ENCODE measurements around the gene C14orf132. TPM values are rescaled to one million over a fixed set of nuclear protein-coding genes. Genes with fewer than 3 reads are reported as not detected.

C14orf132 gene
- polyA plus RNA-seq, 4 donors: 30.1 to 46.2 (median 33.2) TPM

GRCh38 chr14:96114002-96114401, 74.8 kb downstream of the C14orf132 start:
- no peak for DNase-seq (ENCODE audit: low read depth in 4 of 4, low spot score in 3 of 4)

- DNase-seq (ENCODE audit: low read depth in 4 of 4, low spot score in 3 of 4): no peak
Measured at GRCh38 chr14:96117101-96117897, 78.1 kb downstream of the C14orf132 start.

- DNase-seq (ENCODE audit: low read depth in 4 of 4, low spot score in 3 of 4): no peak
Measured at GRCh38 chr14:96117960-96118359, 78.8 kb downstream of the C14orf132 start.

- no peak for DNase-seq (ENCODE audit: low read depth in 4 of 4, low spot score in 3 of 4)
Measured at GRCh38 chr14:96118391-96118790, 79.2 kb downstream of the C14orf132 start.

- no peak for DNase-seq (ENCODE audit: low read depth in 4 of 4, low spot score in 3 of 4)
Measured at GRCh38 chr14:96119947-96120346, 80.8 kb downstream of the C14orf132 start.

- DNase-seq (ENCODE audit: low read depth in 4 of 4, low spot score in 3 of 4): no peak
Measured at GRCh38 chr14:96120392-96120791, 81.2 kb downstream of the C14orf132 start.

GRCh38 chr14:96120941-96121340, 81.8 kb downstream of the C14orf132 start:
- DNase-seq (ENCODE audit: low read depth in 4 of 4, low spot score in 3 of 4): no peak

- DNase-seq (ENCODE audit: low read depth in 4 of 4, low spot score in 3 of 4): no peak
Measured at GRCh38 chr14:96121660-96122395, 82.7 kb downstream of the C14orf132 start.

GRCh38 chr14:96122496-96122895, 83.3 kb downstream of the C14orf132 start:
- DNase-seq (ENCODE audit: low read depth in 4 of 4, low spot score in 3 of 4): no peak

- no peak for DNase-seq (ENCODE audit: low read depth in 4 of 4, low spot score in 3 of 4)
Measured at GRCh38 chr14:96125536-96125935, 86.4 kb downstream of the C14orf132 start.

GRCh38 chr14:96126339-96126782, 87.2 kb downstream of the C14orf132 start:
- no peak for DNase-seq (ENCODE audit: low read depth in 4 of 4, low spot score in 3 of 4)

GRCh38 chr14:96126783-96127271, 87.7 kb downstream of the C14orf132 start:
- DNase-seq (ENCODE audit: low read depth in 4 of 4, low spot score in 3 of 4): no peak

- DNase-seq (ENCODE audit: low read depth in 4 of 4, low spot score in 3 of 4): no peak
Measured at GRCh38 chr14:96129128-96129736, 90.1 kb downstream of the C14orf132 start.

- DNase-seq (ENCODE audit: low read depth in 4 of 4, low spot score in 3 of 4): no peak
Measured at GRCh38 chr14:96130391-96130790, 91.2 kb downstream of the C14orf132 start.

GRCh38 chr14:96130854-96131253, 91.7 kb downstream of the C14orf132 start:
- DNase-seq (ENCODE audit: low read depth in 4 of 4, low spot score in 3 of 4): no peak

- no peak for DNase-seq (ENCODE audit: low read depth in 4 of 4, low spot score in 3 of 4)
Measured at GRCh38 chr14:96131836-96132235, 92.7 kb downstream of the C14orf132 start.

- no peak for DNase-seq (ENCODE audit: low read depth in 4 of 4, low spot score in 3 of 4)
Measured at GRCh38 chr14:96134508-96134907, 95.3 kb downstream of the C14orf132 start.

GRCh38 chr14:96135285-96135684, 96.1 kb downstream of the C14orf132 start:
- no peak for DNase-seq (ENCODE audit: low read depth in 4 of 4, low spot score in 3 of 4)

GRCh38 chr14:96136371-96137005, 97.3 kb downstream of the C14orf132 start:
- DNase-seq (ENCODE audit: low read depth in 4 of 4, low spot score in 3 of 4): no peak

- no peak for DNase-seq (ENCODE audit: low read depth in 4 of 4, low spot score in 3 of 4)
Measured at GRCh38 chr14:96138241-96138640, 99.1 kb downstream of the C14orf132 start.

- DNase-seq (ENCODE audit: low read depth in 4 of 4, low spot score in 3 of 4): no peak
Measured at GRCh38 chr14:96139169-96139568, 100.0 kb downstream of the C14orf132 start.
